GM18499 (cell line): ENCODE data around the gene PTGDS.

Experiments
- ATAC-seq: cut with Tn5 transposase; IDR thresholded peaks from one replicate; pipeline ENCODE4 v1.9.1; 2021; ENCODE audit warnings: moderate number of reproducible peaks; ENCODE audit not compliant: insufficient read depth, unreplicated experiment

The PTGDS gene

GRCh38 chr9:136957461-136957860 lies 19.8 kb upstream of the PTGDS start:
- ATAC-seq: no peak

- no peak for ATAC-seq
Observed at GRCh38 chr9:136957901-136958300, 19.4 kb upstream of the PTGDS start.

- no peak for ATAC-seq
Observed at GRCh38 chr9:136958473-136958872, 18.8 kb upstream of the PTGDS start.

- no peak for ATAC-seq
Observed at GRCh38 chr9:136958898-136959850, 18.1 kb upstream of the PTGDS start.

GRCh38 chr9:136960212-136960937 lies 16.9 kb upstream of the PTGDS start:
- no peak for ATAC-seq

- ATAC-seq: no peak
Observed at GRCh38 chr9:136960938-136961275, 16.4 kb upstream of the PTGDS start.

GRCh38 chr9:136961279-136962065 lies 15.8 kb upstream of the PTGDS start:
- ATAC-seq: no peak

GRCh38 chr9:136962163-136962562 lies 15.1 kb upstream of the PTGDS start:
- no peak for ATAC-seq

GRCh38 chr9:136962701-136963248 lies 14.5 kb upstream of the PTGDS start:
- ATAC-seq: no peak

GRCh38 chr9:136963341-136963740 lies 14.0 kb upstream of the PTGDS start:
- ATAC-seq: no peak

GRCh38 chr9:136963751-136964150 lies 13.6 kb upstream of the PTGDS start:
- ATAC-seq: no peak

GRCh38 chr9:136964171-136964689 lies 13.1 kb upstream of the PTGDS start:
- no peak for ATAC-seq

GRCh38 chr9:136964833-136965422 lies 12.4 kb upstream of the PTGDS start:
- ATAC-seq: no peak

GRCh38 chr9:136965771-136966484 lies 11.4 kb upstream of the PTGDS start:
- no peak for ATAC-seq

GRCh38 chr9:136968333-136969127 lies 8.8 kb upstream of the PTGDS start:
- no peak for ATAC-seq

- ATAC-seq: no peak
Observed at GRCh38 chr9:136969150-136969549, 8.2 kb upstream of the PTGDS start.

- no peak for ATAC-seq
Observed at GRCh38 chr9:136969774-136970173, 7.5 kb upstream of the PTGDS start.

GRCh38 chr9:136970361-136970760 lies 6.9 kb upstream of the PTGDS start:
- no peak for ATAC-seq
